Measurements from ENCODE around the gene NABP2.

DNA sequence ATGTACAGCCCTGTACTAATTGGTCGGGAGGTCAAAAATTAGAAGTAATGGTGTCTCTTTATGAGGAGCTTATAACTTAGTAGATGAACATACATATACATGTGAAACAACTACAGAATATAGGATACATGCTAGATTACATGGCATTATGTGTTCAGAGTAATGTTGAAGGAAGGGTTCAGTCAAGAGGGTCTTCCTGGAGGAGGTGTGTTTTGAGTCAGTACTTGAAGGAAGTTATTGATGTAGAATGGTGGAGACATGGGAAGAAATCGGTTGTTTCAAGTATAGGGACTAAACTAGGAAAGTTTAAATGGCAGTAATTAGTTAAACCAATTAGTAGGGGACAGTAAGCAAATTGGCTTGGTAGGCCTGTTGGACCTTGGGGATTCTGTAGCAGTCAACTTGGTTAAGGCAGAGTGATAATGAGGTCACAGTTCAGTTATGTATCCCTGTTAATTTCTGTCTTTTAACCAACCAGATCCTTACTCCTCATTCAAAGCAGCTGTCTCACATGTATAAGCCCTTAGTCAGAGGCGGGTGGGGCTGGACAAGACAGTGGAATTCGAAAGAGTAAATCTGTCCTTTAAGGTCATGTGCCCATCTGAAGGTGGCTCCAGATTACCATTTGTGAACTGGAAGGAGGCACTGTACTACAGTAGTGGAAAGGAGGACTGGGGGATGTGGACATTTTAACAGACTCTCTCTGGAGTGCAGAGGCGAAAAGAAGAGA is 37.5 kb downstream of the NABP2 start:
- TF ChIP-seq, protein P1, sequence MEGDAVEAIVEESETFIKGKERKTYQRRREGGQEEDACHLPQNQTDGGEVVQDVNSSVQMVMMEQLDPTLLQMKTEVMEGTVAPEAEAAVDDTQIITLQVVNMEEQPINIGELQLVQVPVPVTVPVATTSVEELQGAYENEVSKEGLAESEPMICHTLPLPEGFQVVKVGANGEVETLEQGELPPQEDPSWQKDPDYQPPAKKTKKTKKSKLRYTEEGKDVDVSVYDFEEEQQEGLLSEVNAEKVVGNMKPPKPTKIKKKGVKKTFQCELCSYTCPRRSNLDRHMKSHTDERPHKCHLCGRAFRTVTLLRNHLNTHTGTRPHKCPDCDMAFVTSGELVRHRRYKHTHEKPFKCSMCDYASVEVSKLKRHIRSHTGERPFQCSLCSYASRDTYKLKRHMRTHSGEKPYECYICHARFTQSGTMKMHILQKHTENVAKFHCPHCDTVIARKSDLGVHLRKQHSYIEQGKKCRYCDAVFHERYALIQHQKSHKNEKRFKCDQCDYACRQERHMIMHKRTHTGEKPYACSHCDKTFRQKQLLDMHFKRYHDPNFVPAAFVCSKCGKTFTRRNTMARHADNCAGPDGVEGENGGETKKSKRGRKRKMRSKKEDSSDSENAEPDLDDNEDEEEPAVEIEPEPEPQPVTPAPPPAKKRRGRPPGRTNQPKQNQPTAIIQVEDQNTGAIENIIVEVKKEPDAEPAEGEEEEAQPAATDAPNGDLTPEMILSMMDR (conservative IDR thresholded peaks at IDR 0.05; ENCODE audit: low read depth in 2 of 2), result no peak
- TF ChIP-seq, protein P2, sequence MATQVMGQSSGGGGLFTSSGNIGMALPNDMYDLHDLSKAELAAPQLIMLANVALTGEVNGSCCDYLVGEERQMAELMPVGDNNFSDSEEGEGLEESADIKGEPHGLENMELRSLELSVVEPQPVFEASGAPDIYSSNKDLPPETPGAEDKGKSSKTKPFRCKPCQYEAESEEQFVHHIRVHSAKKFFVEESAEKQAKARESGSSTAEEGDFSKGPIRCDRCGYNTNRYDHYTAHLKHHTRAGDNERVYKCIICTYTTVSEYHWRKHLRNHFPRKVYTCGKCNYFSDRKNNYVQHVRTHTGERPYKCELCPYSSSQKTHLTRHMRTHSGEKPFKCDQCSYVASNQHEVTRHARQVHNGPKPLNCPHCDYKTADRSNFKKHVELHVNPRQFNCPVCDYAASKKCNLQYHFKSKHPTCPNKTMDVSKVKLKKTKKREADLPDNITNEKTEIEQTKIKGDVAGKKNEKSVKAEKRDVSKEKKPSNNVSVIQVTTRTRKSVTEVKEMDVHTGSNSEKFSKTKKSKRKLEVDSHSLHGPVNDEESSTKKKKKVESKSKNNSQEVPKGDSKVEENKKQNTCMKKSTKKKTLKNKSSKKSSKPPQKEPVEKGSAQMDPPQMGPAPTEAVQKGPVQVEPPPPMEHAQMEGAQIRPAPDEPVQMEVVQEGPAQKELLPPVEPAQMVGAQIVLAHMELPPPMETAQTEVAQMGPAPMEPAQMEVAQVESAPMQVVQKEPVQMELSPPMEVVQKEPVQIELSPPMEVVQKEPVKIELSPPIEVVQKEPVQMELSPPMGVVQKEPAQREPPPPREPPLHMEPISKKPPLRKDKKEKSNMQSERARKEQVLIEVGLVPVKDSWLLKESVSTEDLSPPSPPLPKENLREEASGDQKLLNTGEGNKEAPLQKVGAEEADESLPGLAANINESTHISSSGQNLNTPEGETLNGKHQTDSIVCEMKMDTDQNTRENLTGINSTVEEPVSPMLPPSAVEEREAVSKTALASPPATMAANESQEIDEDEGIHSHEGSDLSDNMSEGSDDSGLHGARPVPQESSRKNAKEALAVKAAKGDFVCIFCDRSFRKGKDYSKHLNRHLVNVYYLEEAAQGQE (IDR thresholded peaks at IDR 0.05; ENCODE audit: unreplicated experiment), result no peak
- TF ChIP-seq EZH2 (IDR thresholded peaks at IDR 0.05; ENCODE audit: low read depth, unreplicated experiment), result no peak
- no peak for TF ChIP-seq POLR2AphosphoS5 (IDR thresholded peaks at IDR 0.05; ENCODE audit: low read depth)
- TF ChIP-seq JUNB (IDR thresholded peaks at IDR 0.05; ENCODE audit: unreplicated experiment), result no peak
- TF ChIP-seq EZH2phosphoT487 (IDR thresholded peaks at IDR 0.05; ENCODE audit: unreplicated experiment), result no peak
